GM18498 (cell line): ENCODE measurements around the gene MAGEH1.
"Not testable (repeated sequence)": the region's sequence is repeated elsewhere in the genome, so short reads cannot be mapped to it uniquely, and the experiment has no call there.

Source experiments
- ATAC-seq: cut with Tn5 transposase; IDR thresholded peaks from one replicate; pipeline ENCODE4 v1.9.1; 2021; ENCODE audit warnings: mild to moderate bottlenecking, moderate library complexity; ENCODE audit not compliant: unreplicated experiment

The MAGEH1 gene

GRCh38 chrX:55451990-55452832 lies at the start of gene MAGEH1:
Gene MAGEH1, plus strand, starts transcription at chrX:55452127. Its CDS starts 248 bp downstream, at chrX:55452375.
- peak; percentile 99 for ATAC-seq

- not testable (repeated sequence) for ATAC-seq
These were observed 24.8 kb upstream of the MAGEH1 start for GRCh38 chrX:55427079-55427478.

- ATAC-seq, result not testable (repeated sequence)
These were observed 8.5 kb upstream of the MAGEH1 start for GRCh38 chrX:55443468-55443867.

- ATAC-seq, result no peak
These were observed 1.7 kb upstream of the MAGEH1 start for GRCh38 chrX:55450259-55450658.

GRCh38 chrX:55451141-55451540 lies 786 bp upstream of the MAGEH1 start:
- no peak for ATAC-seq

GRCh38 chrX:55451626-55451989 lies 319 bp upstream of the MAGEH1 start:
- peak; percentile 39 for ATAC-seq

GRCh38 chrX:55452833-55453124 lies 852 bp downstream of the MAGEH1 start:
- ATAC-seq, result no peak

GRCh38 chrX:55455708-55456107 lies 3.8 kb downstream of the MAGEH1 start:
- not testable (repeated sequence) for ATAC-seq

- ATAC-seq, result not testable (repeated sequence)
These were observed 7.5 kb downstream of the MAGEH1 start for GRCh38 chrX:55459426-55459825.

- ATAC-seq, result not testable (repeated sequence)
These were observed 8.0 kb downstream of the MAGEH1 start for GRCh38 chrX:55459926-55460325.

- ATAC-seq, result not testable (repeated sequence)
These were observed 12.1 kb downstream of the MAGEH1 start for GRCh38 chrX:55464050-55464449.

- not testable (repeated sequence) for ATAC-seq
These were observed 13.2 kb downstream of the MAGEH1 start for GRCh38 chrX:55465108-55465507.

GRCh38 chrX:55465791-55466190 lies 13.9 kb downstream of the MAGEH1 start:
- not testable (repeated sequence) for ATAC-seq

- ATAC-seq, result not testable (repeated sequence)
These were observed 28.0 kb downstream of the MAGEH1 start for GRCh38 chrX:55479956-55480355.

GRCh38 chrX:55480390-55481062 lies 28.6 kb downstream of the MAGEH1 start:
- no peak for ATAC-seq

GRCh38 chrX:55484948-55485347 lies 33.0 kb downstream of the MAGEH1 start:
- no peak for ATAC-seq

- ATAC-seq, result no peak
These were observed 34.8 kb downstream of the MAGEH1 start for GRCh38 chrX:55486736-55487135.

- no peak for ATAC-seq
These were observed 35.2 kb downstream of the MAGEH1 start for GRCh38 chrX:55487143-55487542.

GRCh38 chrX:55488006-55488592 lies 36.2 kb downstream of the MAGEH1 start:
- no peak for ATAC-seq

- peak; percentile 74 for ATAC-seq
These were observed 36.8 kb downstream of the MAGEH1 start for GRCh38 chrX:55488593-55489313.

- ATAC-seq, result peak; percentile 50
These were observed 37.5 kb downstream of the MAGEH1 start, which contains the start of gene USP51 for GRCh38 chrX:55489314-55490009. Gene USP51, minus strand, starts transcription at chrX:55489848. Its CDS starts 909 bp downstream, at chrX:55488939.
